NCI-H1092 (cell line): Measurements from ENCODE around the gene IL22RA1.
A peak's percentile ranks its signal among the peaks of the same experiment; 100 is the strongest.

ENCODE experiments used
- DNase-seq: peaks from one replicate; lab custom pipeline; 2025; lab: John Stamatoyannopoulos, UW

The IL22RA1 gene

DNA sequence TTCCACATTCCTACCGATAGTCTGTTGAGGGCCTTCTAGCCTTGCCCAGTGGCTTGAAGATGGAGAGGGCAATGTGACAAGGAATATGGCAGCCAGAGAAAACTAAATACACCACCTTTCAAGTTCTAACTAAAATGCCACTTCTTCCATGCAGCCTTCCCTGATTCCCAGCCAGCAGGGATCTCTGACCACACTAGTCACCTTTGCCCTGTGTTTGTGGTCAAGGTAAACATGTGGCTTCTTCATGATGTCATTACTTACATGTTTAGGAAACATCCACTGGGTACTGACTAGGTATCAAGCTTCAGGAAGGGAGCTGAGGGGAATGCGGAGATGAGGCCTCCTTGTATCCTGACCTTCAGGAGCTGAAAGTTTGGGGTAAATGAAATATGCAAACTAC, 22.6 kb upstream of the IL22RA1 start:
- DNase-seq = no peak

DNA sequence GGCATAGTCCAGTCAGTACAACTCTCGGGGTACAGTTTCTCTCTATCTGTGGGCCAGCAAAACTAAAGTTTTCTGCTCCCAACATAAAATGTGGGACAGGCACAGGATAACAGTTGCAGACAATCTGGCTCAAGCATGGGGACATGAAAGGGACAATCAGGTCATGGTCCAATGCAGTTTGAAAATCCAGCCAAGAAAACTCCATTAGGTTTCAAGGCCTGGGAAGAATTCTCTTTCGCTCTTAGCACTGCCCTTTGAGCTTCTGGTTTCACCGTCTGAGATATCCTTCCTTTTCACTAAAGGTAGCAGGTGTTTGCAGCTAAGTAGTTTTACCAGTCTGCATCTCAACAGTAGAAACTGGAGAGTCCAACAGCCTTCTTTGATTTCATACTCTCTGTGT, 21.1 kb upstream of the IL22RA1 start:
- DNase-seq = no peak

DNA sequence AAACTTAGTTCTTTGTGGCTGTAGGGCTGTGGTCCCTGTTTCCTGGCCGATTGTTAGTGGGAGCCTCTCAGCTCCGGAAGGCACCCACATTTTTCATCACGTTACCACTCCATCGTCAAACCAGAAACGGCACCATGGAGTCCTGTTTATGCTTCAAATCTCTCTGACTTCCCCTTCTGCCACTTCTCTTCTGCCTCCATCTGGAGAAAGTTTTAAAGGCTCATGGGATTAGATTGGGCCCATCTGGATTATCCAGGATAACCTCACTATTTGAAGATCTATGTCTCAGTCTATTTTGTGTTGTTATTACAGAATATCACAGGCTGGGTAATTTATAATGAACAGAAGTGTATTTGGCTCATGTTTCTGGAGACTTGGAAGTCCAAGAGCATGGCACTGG, 19.3 kb upstream of the IL22RA1 start:
- no peak for DNase-seq

DNA sequence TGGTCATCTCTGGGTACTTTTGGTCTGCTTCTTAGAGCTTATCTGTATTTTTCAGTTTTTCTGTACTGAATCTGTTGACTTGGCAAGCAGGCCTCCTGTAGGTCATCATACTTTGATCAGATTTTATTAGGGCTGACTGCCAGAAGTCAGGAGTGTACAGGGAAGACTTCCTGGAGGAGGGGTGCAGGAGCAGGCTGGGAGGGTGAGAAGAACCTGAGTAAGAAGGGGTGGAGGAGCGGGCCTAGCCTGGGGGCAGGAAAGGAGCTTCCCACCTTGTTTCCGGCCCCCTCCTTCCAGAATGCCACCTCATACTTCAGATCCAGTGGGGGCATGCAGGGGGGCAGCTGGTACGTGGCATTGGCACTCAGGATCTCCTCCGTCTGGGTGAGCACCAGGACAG, 18.3 kb upstream of the IL22RA1 start:
- no peak for DNase-seq

DNA sequence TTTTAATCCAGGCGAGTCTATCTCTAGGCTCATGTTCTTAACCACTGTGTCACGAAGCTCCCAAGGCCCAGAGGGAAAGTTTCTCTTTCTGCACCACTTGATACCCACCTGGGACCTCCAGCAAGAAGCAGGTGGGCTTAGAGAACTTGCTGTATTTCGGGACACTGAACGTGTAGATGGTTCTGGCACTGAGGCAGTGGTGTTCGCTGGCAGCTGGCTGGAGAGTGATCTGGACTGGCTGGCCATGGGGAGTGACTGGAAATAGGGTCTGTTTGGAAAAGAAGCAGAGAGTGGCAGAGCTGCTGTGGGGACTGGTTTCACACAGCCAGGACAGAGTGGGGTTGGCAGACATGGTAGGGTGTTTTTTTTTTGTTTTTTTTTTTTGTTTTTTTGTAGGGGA, 16.4 kb upstream of the IL22RA1 start:
- DNase-seq = no peak

DNA sequence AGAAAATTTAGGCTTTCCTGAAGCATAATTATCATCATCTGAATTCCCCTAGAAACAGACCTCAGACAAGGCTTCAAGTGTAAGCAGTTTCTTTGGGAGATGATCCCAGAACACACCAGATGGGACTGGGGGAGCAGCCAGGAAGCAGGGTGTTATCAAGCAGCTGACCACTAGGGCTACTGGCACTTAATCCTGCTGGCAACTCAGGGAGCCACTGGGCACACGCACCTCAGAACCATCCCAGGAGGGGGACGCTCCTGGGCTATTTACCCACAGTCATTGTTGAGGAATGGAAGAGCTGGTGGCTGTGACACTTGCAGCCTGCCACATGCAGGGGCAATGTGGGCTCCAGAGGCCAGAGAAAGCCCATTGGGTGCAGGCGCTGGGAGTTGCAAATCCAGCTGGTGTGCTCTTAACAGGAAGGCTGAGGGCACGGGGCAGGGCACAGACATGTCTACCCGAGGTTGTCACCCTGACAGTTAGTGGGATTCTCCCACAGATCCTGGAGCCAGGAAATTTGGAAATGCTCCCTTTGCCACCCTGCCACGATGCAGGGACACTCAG, 15.1 kb upstream of the IL22RA1 start:
- DNase-seq = no peak

DNA sequence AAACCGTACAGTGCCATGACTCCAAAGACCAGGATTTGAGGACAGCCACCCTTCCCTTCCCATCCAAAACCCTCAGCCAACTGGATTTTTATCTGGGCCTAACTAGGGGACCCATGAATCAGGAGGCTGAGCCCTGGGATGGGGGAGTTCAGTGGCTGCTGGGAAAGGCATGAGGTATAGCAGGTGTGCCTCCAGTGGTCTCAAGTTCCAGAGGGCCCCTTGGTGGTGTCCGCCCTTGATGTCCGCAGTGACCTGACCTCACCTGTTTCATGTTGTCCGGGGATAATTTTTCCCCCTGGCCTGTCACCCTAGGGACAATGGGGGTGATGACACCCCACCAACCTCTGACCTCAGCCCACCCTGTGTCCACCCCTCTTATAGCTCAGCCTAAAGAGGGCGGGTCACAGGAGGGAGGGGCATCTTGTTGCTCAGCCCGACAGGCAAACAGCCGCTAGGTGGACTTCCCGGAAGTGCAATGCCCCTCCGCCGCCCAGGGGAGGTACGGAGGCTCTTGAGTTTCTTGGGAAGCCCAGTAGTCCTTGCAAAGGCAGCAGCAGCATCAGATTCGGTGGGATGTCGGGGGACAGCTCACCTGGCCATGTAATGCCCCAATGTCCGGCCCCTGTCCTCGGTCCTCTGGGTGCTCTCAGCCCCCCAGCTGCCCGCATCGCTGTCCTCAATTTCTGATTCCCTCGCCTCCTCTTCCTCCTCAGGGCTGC, 13.8 kb upstream of the IL22RA1 start:
- DNase-seq = no peak

DNA sequence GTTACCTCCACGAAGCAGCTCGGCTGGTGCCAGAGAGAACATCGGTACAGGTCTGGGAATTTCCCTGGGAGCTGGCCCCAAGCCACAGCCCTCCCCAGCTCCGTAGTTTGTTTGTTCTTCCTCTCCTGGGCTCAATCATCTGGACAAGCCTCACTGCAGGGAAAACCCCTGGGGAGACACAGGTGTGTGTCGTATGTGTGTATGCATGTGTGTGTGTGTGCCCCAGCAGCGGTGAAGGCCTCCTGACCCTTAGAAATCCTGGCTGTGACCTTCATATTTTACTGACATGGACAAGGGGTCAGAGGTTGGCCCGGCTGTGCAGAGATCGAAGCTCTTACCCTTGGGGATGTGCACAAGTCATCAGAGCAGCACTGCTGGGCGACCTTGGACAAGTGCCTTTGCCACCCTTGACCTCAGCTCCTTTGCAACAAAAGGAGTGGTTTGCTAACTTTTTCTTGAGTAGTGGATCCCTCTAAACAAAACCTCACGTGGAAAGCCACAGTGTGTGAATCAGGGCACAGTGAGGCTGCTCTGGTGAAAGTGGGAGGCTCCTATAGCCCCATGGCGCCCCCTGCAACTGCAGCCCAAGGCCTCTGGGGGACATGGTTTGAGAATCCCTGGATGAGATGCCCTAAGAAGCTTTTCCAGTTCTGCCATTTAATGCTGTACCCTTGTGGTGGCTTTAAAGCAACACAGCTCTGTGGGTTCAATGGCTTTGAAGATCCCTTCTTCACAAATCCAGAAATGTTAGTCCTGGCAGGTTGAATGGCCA, 12.3 kb upstream of the IL22RA1 start:
- peak; percentile 38 for DNase-seq

DNA sequence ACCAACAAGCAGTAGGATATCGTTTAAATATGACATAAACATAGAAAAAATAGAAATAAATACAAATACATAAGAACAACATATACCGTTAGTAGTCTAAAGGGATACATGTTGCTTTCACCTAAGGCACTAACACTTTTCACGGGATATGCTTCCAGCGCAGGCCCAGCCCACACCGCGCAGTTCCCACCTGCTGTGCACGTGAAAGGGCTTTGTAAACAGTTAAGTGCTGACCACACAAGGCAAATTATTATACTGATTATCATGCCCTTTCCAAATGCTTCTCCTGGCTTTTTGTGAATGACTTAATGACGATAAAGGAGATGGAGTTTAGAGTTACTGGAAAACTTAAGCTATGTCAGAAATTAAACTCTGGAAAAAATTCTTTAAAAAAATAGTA, 11.3 kb upstream of the IL22RA1 start:
- peak; percentile 16 for DNase-seq

DNA sequence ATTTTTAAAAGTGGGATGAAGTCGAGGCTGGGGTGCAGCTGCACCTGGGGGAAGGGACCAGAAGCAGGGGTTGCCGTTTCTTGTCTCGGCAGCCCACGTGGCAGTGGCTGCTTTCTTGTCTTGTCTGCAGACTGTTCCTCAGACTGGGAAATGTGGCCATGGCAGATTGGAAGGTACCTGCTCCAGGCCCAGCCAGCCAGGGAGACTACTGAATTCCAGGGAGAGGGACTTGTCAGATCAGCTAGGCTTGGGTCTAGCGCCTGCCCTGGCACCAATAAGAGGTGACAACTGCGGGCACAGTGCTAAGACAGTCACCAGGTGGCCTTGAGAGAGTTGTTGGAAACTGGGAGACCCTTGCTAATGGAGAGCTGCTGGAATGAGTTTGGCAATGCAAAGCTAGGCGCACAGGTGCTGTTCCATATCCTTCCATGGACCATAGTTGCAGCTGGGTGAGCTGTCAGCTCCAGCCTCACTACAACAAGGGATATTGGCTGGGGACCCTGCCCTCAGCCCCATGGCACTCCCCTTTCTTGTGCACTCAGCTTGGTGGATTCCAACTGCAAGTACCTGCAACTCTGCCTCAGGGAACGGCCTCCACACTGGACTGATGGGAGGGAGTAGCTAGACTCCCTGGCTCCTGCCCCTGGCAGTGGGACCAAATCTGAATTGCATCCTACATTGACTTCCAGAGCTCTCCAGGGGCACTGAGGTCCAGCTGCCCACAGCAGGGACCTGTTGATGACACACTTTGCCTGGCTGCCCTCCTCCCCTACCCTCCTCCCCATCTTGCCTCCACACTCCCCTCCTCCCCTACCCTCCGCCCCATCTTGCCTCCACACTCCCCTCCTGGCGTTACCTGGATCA, 9.9 kb upstream of the IL22RA1 start:
- DNase-seq = no peak

DNA sequence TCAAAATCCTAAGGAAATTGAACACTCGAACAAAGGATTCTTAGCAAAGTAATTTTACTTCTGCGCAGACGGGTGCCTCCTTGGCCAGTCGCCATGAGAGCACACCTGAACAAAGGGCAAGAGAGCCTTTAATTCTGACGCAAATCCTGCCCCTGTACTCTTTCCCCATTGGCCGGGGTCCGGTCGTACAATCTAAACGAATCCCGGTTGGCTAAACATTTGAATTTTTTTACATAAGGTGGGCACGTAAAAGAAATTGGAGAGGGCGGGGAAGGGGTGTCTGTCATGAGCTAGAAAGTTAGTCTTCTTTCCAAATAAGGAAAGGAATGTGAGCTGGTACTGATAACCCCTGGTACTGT, 8.2 kb upstream of the IL22RA1 start:
- DNase-seq = no peak

DNA sequence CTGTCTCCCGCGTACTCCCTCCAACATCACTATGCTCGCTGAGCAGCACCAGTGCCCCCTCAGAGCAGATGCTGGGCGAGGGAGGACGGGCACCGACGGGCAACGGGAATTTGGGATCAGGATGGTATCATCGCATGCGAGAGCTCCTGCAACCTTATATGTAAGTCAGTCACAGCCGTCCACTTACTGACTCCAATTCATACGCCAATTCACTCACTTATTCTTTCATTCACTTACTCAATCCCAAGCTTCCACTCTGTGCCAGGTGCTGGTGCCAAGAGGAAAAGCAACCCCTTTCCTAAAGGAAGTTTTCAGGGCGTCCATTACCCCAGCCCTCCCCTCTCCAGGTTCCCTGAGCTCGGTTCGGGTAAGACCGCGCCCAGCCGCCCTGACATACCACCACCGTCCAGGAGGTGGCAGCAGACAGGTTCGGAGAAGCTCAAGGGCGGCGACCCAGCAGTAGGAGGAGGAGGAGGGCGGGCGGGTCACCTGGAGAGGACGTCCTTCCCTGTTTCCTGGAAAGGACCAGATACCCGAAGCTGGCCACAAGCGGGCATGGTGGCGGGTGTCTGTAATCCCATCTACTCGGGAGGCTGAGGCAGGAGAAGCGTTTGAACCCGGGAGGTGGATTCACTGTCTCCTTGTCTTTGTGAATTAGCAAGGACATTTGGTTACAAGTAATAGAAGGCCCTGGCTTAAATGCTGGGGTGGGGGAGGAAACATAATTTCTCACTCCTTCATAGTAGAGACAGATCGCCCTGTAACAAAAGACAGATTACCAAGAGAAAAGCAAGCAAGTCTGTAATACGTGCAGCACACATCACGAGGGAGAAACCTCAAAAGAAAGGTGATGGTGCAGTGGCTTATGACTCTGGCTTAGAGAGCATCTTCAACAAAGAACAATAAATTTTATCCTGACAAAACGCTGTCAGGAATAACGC, 7.6 kb upstream of the IL22RA1 start:
- DNase-seq = peak; percentile 77

DNA sequence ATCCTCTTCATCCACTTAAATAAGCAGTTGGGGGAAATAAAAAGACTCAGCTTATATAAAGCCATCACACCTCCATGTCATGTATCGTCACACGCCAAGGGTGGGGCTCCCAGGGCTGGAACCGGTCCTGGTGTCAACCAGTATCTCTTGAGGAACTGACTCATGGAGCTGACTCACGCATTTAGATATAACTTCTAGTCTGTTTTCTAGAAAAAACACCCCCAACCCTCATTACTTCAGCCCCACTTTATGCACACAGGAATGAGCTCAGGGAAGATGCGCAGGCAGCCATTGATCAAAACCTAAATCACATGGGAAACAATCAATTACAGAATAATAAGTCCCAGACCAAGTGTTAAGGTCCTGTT, 6.9 kb upstream of the IL22RA1 start:
- no peak for DNase-seq

DNA sequence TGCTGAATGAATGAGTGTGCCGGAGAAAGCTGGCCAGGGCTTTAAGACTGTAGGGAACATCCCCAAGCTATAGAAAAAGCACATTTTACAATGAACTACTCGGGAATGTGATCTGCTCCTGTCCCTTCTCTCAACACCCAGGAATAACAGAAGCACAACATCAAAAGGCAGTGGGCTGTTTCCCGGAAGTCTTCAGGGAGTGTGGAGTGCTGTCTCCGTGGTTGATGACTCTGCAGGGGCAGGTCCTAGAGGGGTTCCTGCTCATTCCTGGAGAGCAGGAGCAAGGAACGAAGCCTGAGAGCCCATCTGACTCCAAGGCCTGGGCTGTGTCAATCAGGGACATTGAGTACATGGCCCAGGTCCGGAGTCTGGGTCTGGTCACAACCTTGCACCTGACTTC, 4.9 kb upstream of the IL22RA1 start:
- no peak for DNase-seq

DNA sequence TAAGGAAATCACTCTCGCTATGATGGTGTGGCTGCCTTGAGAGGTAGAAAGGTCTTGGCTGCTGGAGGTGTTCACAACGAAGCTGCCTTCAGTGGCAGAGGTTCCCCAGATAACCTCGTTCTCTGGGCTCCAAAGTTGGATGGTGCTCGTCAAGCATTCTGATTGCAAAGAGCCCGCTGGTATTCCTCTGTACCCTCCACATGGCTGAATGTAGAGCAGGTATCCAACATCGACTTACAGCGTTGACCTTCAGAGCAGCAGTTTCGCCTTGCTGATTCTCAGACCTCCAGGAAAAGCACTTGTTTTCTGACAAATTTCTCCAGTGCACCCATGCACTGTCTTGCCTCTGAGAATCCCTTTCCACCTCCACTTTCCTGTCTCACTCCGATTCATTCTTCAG, 4.3 kb upstream of the IL22RA1 start:
- DNase-seq = no peak

DNA sequence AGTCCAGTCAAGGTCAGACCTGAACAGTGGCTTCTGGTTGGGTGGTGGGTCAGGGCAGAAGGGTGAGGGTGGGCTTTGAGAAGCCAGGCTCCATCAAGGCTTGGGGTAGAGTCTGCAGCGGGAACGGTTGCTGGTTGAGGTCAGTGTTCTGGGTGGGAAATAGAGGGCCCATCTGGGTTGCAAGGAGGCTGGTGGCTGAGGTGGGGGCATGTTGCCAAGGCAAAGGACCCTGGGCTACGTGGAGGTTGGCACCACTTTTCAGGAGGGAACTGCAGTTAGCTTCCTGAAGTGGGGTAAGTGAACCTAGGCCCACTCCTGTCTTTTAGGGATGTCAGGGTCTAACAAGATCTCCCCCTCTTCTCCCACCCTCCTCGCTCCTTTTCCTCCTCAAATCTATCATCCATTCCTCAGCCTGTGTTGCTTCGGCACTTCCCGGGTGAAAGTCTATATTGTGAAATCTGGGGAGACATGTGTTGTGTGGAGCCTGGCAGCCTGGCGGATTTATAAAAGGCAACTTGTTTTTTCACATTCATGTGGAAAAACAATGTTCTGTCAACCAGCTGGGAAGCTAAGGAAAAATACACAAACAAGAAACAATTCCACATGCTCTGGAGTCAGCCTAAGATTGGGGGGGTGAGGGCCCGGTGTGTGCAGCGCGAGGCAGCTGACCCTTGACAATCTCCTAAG, 1.5 kb downstream of the IL22RA1 start:
- DNase-seq = no peak

DNA sequence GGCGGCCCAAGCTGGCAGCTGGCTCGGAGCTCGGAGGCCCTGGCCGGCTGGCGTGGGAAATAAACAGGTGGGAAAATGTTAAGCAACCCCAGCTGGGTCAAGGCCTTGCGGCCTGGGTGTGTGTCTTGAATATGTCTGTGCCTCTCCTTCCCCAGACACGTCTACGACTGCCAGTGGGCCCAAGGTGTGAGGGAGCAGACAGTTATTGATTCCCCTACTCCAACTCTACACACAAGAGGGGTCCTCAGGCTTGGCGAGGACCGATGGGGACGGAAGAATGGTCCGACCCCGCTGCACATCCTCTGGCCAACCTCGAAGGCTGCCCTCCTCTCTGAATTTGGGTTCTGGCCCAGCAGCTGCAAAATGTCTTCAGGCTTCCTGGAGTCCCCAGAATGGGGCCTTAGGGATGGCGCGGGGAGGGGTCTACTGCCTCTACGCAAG, 2.2 kb downstream of the IL22RA1 start:
- no peak for DNase-seq

DNA sequence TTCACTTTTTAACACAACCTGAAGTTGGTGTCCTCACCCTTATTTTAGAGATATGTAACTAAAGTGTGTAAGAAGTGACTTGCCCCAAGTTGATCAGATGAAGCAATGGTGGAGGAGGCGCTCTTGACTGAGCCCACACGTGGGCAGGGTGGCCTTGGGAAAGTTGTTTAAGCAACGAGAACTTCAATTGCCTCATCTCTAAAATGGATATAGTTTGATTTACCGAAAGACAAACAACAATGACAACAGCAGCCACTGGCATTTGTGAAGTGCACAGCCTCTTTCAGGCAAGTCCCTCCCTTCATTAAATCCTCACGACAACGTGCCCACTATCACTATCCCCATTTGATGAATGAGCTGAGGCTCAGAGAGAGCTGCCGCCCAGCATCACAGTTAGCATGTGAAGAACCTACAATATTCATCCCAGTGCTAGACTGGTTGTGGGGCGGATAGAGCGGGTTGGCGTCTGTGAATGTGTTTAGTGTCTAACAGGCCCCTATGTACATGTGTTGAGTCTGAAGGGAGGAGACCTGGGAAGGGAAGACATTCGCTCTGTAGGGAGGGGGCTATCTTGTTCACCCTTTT, 3.0 kb downstream of the IL22RA1 start:
- DNase-seq = no peak

DNA sequence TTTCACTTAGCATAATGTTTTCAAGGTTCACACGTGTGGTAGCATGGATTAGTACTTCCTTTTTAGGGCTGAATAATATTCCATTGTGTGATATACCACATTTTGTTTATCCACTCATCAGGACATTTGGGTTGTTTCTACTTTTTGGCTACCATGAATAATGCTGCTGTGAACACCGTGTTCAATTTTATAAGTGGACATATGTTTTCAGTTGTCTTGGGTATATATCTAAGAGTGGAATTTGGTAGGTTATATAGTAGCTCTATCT, 3.8 kb downstream of the IL22RA1 start:
- DNase-seq = no peak

DNA sequence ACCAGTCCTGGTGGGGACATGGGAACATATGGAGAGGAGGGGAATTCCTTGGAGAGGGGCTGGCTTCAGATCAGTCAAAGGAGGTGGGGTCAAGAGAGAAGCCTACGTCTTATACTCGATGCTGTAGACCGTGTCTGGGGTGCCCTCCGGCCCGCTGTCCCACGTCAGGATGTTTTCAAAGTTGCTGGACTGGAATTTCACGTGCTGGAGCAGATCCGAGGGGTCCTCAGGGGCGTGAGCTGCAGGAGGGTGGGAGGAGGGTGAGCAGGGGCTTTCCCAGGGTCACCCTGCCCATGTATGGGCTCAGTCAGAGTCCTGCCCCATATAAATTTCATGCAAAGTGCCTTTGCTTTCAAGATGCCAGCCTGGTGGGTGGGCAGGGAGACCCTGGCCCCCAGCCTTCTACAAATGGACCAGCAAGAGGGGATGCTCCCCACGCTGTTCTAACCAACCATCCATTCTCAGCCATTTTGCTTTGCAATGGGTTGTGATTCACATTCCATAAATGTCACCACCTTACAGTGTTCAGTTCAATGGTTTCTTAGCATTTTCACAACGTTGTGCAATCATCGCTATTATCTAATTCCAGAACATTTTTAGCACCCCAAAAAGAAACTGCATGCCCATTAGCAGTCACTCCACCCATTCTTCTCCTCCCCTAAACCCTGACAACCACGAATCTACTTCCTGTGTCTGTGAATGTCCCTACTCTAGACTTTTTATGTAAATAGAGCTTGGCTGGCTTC, 4.3 kb downstream of the IL22RA1 start:
- no peak for DNase-seq
